PFSK-1 (cell line): ENCODE results near the gene KCNIP1.

Experiments used
- FOXP2 ChIP-seq: optimal IDR thresholded peaks from 2 replicates; pipeline ENCODE3; 2011; ENCODE audit warnings: borderline replicate concordance, control low read depth, inconsistent platforms; ENCODE audit not compliant: insufficient read depth; ENCODE audit errors: extremely low read length, extremely low read depth
- POLR2AphosphoS5 ChIP-seq: IDR thresholded peaks from 2 replicates; pipeline ENCODE4 v1.6.1; 2012; ENCODE audit warnings: low read depth, mild to moderate bottlenecking, control low read depth, low read length, moderate library complexity
- REST ChIP-seq, 2 experiments: IDR thresholded peaks; 2 replicates each; pipeline versions ENCODE4 v1.6.1 to v1.8.0; 2011 to 2012; ENCODE audit warnings: low read depth in 2 of 2, low read length in 2 of 2, control low read depth in 1 of 2, inconsistent platforms in 1 of 2, mild to moderate bottlenecking in 1 of 2, moderate library complexity in 1 of 2; ENCODE audit not compliant: insufficient read depth in 1 of 2
- SIN3A ChIP-seq: IDR thresholded peaks from 2 replicates; pipeline ENCODE4 v1.6.1; 2012; ENCODE audit warnings: mild to moderate bottlenecking, low read length, moderate library complexity, borderline replicate concordance; ENCODE audit not compliant: insufficient read depth
- TAF1 ChIP-seq: IDR thresholded peaks from 2 replicates; pipeline ENCODE4 v1.6.1; 2012; ENCODE audit warnings: low read length, control low read depth, borderline replicate concordance; ENCODE audit not compliant: insufficient read depth

KCNIP1 gene

GRCh38 chr5:170648541-170648940 lies 144.7 kb downstream of the KCNIP1 start:
- TF ChIP-seq TAF1: no peak
- TF ChIP-seq FOXP2: no peak
- no peak for TF ChIP-seq POLR2AphosphoS5
- no peak for TF ChIP-seq SIN3A
- TF ChIP-seq REST (IDR thresholded peaks at IDR 0.05; ENCODE audit: insufficient read depth in 1 of 2, low read depth in 2 of 2, low read length in 2 of 2): no peak

- no peak for TF ChIP-seq TAF1
- TF ChIP-seq REST (IDR thresholded peaks at IDR 0.05; ENCODE audit: insufficient read depth in 1 of 2, low read depth in 2 of 2, low read length in 2 of 2): no peak
- TF ChIP-seq FOXP2: no peak
- TF ChIP-seq POLR2AphosphoS5: no peak
- no peak for TF ChIP-seq SIN3A
Measured at GRCh38 chr5:170650850-170651249, 147.0 kb downstream of the KCNIP1 start.

- TF ChIP-seq FOXP2 (no peak), POLR2AphosphoS5 (no peak), TAF1 (no peak), SIN3A (no peak), REST (IDR thresholded peaks at IDR 0.05; ENCODE audit: insufficient read depth in 1 of 2, low read depth in 2 of 2, low read length in 2 of 2) (no peak)
Measured at GRCh38 chr5:170651604-170652277, 147.9 kb downstream of the KCNIP1 start.

GRCh38 chr5:170655476-170655875 lies 151.7 kb downstream of the KCNIP1 start:
- TF ChIP-seq FOXP2 (no peak), POLR2AphosphoS5 (no peak), REST (IDR thresholded peaks at IDR 0.05; ENCODE audit: insufficient read depth in 1 of 2, low read depth in 2 of 2, low read length in 2 of 2) (no peak), SIN3A (no peak), TAF1 (no peak)
